GM19328 (cell line): ENCODE measurements around the gene OR2AJ1.

ENCODE experiments used
- ATAC-seq: cut with Tn5 transposase; IDR thresholded peaks from one replicate; pipeline ENCODE4 v1.9.1; 2021; ENCODE audit warnings: mild to moderate bottlenecking, moderate library complexity; ENCODE audit not compliant: unreplicated experiment

OR2AJ1 gene

GRCh38 chr1:247924868-247925267 is at the start of gene OR2AJ1:
OR2AJ1 (plus strand) TSS chr1:247924889; CDS start chr1:247933769, 8,880 bp downstream.
- ATAC-seq = no peak

GRCh38 chr1:247883346-247883745 is 41.3 kb upstream of the OR2AJ1 start:
- ATAC-seq = no peak

GRCh38 chr1:247884797-247885413 is 39.8 kb upstream of the OR2AJ1 start:
- no peak for ATAC-seq

GRCh38 chr1:247895163-247895637 is 29.5 kb upstream of the OR2AJ1 start, which contains the start of gene OR2W3:
OR2W3 (plus strand) TSS chr1:247895587; CDS start chr1:247895587, 0 bp downstream.
- no peak for ATAC-seq

GRCh38 chr1:247895976-247896375 is 28.7 kb upstream of the OR2AJ1 start:
- ATAC-seq = no peak

GRCh38 chr1:247904122-247904521 is 20.6 kb upstream of the OR2AJ1 start:
- no peak for ATAC-seq

GRCh38 chr1:247905181-247905580 is 19.5 kb upstream of the OR2AJ1 start:
- ATAC-seq = no peak

GRCh38 chr1:247905910-247906503 is 18.7 kb upstream of the OR2AJ1 start:
- no peak for ATAC-seq

GRCh38 chr1:247906504-247907047 is 18.1 kb upstream of the OR2AJ1 start:
- no peak for ATAC-seq

GRCh38 chr1:247908766-247909165 is 15.9 kb upstream of the OR2AJ1 start:
- ATAC-seq = no peak

- ATAC-seq = no peak
These were observed 10.9 kb upstream of the OR2AJ1 start for GRCh38 chr1:247913786-247914185.

- no peak for ATAC-seq
These were observed 9.6 kb upstream of the OR2AJ1 start for GRCh38 chr1:247914941-247915662.

GRCh38 chr1:247919952-247920351 is 4.7 kb upstream of the OR2AJ1 start, which contains the start of gene OR2T8:
OR2T8 (plus strand) TSS chr1:247920252; CDS start chr1:247921018, 766 bp downstream.
- no peak for ATAC-seq

- no peak for ATAC-seq
These were observed 748 bp upstream of the OR2AJ1 start for GRCh38 chr1:247923941-247924340.

- no peak for ATAC-seq
These were observed 9.3 kb downstream of the OR2AJ1 start for GRCh38 chr1:247933989-247934388.

GRCh38 chr1:247935781-247936180 is 11.1 kb downstream of the OR2AJ1 start:
- no peak for ATAC-seq

GRCh38 chr1:247936415-247936814 is 11.7 kb downstream of the OR2AJ1 start:
- ATAC-seq = no peak

GRCh38 chr1:247936965-247937734 is 12.5 kb downstream of the OR2AJ1 start:
- peak; percentile 100 for ATAC-seq

- ATAC-seq = no peak
These were observed 17.9 kb downstream of the OR2AJ1 start for GRCh38 chr1:247942624-247943023.

GRCh38 chr1:247948558-247948957 is 23.9 kb downstream of the OR2AJ1 start, which contains the start of gene OR2L8:
OR2L8 (plus strand) TSS chr1:247948858; CDS start chr1:247948858, 0 bp downstream.
- ATAC-seq = no peak

- ATAC-seq = no peak
These were observed 28.7 kb downstream of the OR2AJ1 start for GRCh38 chr1:247953408-247953807.
